ENCODE measurements around the gene SRGAP1. TPM values are rescaled to one million over a fixed set of nuclear protein-coding genes. Genes with fewer than 3 reads are reported as not detected.
"Not testable (repeated sequence)": the region's sequence is repeated elsewhere in the genome, so short reads cannot be mapped to it uniquely, and the experiment has no call there.

Gene SRGAP1
- total RNA-seq, 4 donors from 2014 or later = 13.1 to 81.5 (median 22.4) TPM

DNA sequence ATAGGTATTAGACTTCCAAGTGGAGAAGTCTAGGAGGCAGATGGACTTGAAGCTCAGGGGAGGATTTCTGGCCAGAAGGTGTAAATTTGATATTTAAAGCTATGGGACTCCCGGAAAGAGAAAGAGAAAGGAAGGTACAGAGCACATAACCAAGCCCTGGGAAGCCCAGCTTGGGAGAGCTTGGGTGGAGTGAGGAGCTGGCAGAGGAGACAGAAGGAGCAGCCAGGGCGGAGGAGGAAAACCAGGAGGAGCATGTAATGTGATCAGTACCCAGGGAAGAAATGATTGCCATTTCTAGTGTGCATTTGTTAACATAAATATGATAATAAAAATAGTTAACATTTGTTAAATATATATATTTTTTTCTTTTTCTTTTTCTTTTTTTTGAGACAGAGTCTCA lies 310.2 kb downstream of the SRGAP1 start:
- no peak for TF ChIP-seq EP300 (IDR thresholded peaks at IDR 0.05)
- no peak for TF ChIP-seq POLR2A (IDR thresholded peaks at IDR 0.05)
- TF ChIP-seq, protein P1, sequence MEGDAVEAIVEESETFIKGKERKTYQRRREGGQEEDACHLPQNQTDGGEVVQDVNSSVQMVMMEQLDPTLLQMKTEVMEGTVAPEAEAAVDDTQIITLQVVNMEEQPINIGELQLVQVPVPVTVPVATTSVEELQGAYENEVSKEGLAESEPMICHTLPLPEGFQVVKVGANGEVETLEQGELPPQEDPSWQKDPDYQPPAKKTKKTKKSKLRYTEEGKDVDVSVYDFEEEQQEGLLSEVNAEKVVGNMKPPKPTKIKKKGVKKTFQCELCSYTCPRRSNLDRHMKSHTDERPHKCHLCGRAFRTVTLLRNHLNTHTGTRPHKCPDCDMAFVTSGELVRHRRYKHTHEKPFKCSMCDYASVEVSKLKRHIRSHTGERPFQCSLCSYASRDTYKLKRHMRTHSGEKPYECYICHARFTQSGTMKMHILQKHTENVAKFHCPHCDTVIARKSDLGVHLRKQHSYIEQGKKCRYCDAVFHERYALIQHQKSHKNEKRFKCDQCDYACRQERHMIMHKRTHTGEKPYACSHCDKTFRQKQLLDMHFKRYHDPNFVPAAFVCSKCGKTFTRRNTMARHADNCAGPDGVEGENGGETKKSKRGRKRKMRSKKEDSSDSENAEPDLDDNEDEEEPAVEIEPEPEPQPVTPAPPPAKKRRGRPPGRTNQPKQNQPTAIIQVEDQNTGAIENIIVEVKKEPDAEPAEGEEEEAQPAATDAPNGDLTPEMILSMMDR (IDR thresholded peaks at IDR 0.05) = no peak
- no peaks in the 10 kb centered on the region for H3K36me3 ChIP-seq
- DNase-seq (ENCODE audit: low spot score in 2 of 2) = no peak
- no peaks in the 10 kb centered on the region for H3K9me3 ChIP-seq
- H3K27me3 ChIP-seq = no peaks in the 10 kb centered on the region
- H3K4me1 ChIP-seq = no peaks in the 10 kb centered on the region
- WGBS, 2 donors = 72 to 94% methylated on average over 2 of the region's 2 CpGs
- no peak overlapping the region for H3K4me3 ChIP-seq
- no peak overlapping the region for H3K27ac ChIP-seq

DNA sequence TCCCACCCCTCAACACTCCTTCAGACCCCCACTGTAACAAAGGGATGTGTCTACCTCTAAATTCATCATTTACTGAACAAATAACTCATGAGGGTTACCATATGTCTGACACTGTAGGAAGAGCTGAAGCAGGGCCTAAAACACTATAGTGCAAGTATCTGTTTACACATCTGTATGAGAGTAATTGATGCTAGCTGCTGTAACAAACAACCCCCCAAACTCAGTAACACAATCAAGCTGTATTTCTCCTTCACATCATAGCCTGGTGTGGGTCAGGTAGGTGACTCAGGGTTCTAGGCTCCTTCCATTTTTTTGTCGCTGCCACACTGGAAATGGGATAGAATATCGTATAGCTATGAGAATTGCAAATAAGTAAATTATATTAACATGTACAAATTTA lies 312.6 kb downstream of the SRGAP1 start:
- no peak overlapping the region for H3K27ac ChIP-seq
- 94 to 96% methylated on average over 2 of the region's 2 CpGs for WGBS, 2 donors
- no peaks in the 10 kb centered on the region for H3K9me3 ChIP-seq
- no peaks in the 10 kb centered on the region for H3K36me3 ChIP-seq
- TF ChIP-seq POLR2A (IDR thresholded peaks at IDR 0.05) (no peak), EP300 (IDR thresholded peaks at IDR 0.05) (no peak)
- TF ChIP-seq, protein P1 (IDR thresholded peaks at IDR 0.05) = no peak
- DNase-seq (ENCODE audit: low spot score in 2 of 2) = no peak
- no peak overlapping the region for H3K4me3 ChIP-seq
- no peaks in the 10 kb centered on the region for H3K27me3 ChIP-seq
- H3K4me1 ChIP-seq = no peaks in the 10 kb centered on the region

DNA sequence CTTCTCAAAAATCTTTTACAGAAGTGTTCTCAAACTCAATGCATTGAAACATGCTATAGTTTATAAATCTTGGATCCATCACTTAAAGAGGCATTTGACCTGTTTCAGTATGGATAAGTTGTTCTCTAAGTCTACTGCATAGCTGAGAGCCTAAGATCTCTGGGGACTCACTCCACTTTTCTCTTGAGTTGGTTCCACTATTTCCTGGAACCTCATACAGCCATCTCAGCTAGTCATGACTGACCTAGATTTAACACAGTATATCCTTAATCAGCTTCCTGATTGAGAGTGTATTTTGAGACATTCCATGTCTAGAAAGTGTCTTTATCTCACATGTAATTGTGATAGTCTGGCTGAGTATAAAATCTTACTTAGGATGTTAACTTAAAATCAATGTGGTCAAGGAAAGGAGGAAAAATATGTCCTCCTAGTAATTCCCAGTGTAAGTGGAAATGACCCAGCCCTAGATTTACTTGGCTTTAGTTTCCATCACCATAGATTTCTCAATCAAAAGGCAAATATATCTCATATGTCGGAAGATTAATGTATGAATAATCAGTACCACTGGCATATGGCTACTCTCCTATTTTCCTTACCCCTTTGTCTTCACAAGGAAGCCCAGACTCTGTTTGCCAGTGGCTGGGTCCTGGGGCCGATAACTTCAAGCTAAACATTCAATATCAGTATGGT lies 315.7 kb downstream of the SRGAP1 start:
- H3K4me1 ChIP-seq = no peaks in the 10 kb centered on the region
- no peak overlapping the region for H3K4me3 ChIP-seq
- TF ChIP-seq, protein P1 (IDR thresholded peaks at IDR 0.05) = no peak
- no peak for TF ChIP-seq POLR2A (IDR thresholded peaks at IDR 0.05)
- TF ChIP-seq EP300 (IDR thresholded peaks at IDR 0.05) = no peak
- DNase-seq (ENCODE audit: low spot score in 2 of 2) = no peak
- H3K27ac ChIP-seq = no peak overlapping the region
- 93 to 94% methylated on average over 2 of the region's 2 CpGs for WGBS, 2 donors
- H3K27me3 ChIP-seq = no peaks in the 10 kb centered on the region
- no peaks in the 10 kb centered on the region for H3K36me3 ChIP-seq
- H3K9me3 ChIP-seq = no peaks in the 10 kb centered on the region

DNA sequence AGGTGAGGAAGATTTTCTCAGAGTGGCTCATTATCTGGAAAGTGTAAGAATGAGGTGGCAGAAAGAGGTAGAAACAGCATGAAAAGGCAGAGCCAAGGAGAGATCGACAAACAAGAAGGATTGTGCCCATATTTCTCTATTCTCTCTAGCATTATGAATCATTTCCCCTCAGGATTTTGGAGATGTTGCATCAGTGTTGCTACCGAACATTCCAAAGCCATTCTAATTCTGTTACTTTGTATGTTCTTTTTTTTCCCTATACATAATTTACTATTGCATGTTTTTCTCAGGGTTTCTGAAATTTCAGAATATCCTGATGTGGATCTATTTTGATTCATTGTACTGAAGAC lies 316.2 kb downstream of the SRGAP1 start:
- TF ChIP-seq, protein P1 (IDR thresholded peaks at IDR 0.05) = no peak
- TF ChIP-seq EP300 (IDR thresholded peaks at IDR 0.05) (no peak), POLR2A (IDR thresholded peaks at IDR 0.05) (no peak)
- 72 to 76% methylated on average over 2 of the region's 2 CpGs for WGBS, 2 donors
- no peak overlapping the region for H3K4me3 ChIP-seq
- DNase-seq (ENCODE audit: low spot score in 2 of 2) = no peak
- H3K27ac ChIP-seq = no peak overlapping the region
- H3K4me1 ChIP-seq = no peaks in the 10 kb centered on the region
- peaks cover 0 to 3% (median 0%) of the 10 kb centered on the region in 4 donors for H3K9me3 ChIP-seq
- H3K36me3 ChIP-seq = no peaks in the 10 kb centered on the region
- H3K27me3 ChIP-seq = no peaks in the 10 kb centered on the region

DNA sequence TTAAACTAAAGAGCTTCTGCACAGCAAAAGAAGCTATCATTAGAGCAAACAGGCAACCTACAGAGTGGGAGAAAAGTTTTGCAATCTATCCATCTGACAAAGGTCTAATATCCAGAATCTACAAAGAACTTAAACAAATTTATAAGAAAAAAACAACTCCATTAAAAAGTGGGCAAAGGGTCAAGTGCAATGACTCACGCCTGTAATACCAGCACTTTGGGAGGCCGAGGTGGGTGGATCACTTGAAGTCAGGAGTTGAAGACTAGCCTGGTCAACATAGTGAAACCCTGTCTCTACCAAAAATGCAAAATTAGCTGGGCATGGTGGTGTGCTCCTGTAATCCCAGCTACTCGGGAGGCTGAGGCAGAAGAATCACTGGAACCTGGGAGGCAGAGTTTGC lies 322.1 kb downstream of the SRGAP1 start:
- H3K4me1 ChIP-seq; H3K36me3 ChIP-seq; H3K27ac ChIP-seq; H3K4me3 ChIP-seq; DNase-seq (ENCODE audit: low spot score in 2 of 2); H3K9me3 ChIP-seq; H3K27me3 ChIP-seq: not testable (repeated sequence)
- 82 to 91% methylated on average over 3 of the region's 3 CpGs for WGBS, 2 donors

DNA sequence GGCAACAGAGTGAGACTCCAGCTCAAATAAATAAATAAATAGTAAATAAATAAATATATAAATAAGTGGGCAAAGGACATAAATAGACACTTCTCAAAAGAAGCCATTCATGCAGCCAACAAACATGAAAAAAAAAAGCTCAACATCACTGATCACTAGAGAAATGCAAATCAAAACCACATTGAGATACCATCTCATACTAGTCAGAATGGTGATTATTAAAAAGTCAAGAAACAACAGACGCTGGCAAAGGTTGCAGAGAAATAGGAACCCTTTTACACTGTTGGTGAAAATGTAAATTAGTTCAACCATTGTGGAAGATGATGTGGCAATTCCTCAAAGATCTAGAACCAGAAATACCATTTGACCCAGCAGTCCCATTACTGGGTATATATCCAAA lies 322.5 kb downstream of the SRGAP1 start:
- H3K36me3 ChIP-seq; H3K27ac ChIP-seq; H3K4me1 ChIP-seq; H3K4me3 ChIP-seq; H3K9me3 ChIP-seq; H3K27me3 ChIP-seq; DNase-seq (ENCODE audit: low spot score in 2 of 2): not testable (repeated sequence)
- WGBS, 2 donors = 86 to 95% methylated on average over 1 of the region's 1 CpG
